Measurements from ENCODE around the gene TMEM208. TPM values are rescaled to one million over a fixed set of nuclear protein-coding genes. Genes with fewer than 3 reads are reported as not detected.

The TMEM208 gene
- total RNA-seq, 1 experiment from 2014 or later, result 54.8 TPM

DNA sequence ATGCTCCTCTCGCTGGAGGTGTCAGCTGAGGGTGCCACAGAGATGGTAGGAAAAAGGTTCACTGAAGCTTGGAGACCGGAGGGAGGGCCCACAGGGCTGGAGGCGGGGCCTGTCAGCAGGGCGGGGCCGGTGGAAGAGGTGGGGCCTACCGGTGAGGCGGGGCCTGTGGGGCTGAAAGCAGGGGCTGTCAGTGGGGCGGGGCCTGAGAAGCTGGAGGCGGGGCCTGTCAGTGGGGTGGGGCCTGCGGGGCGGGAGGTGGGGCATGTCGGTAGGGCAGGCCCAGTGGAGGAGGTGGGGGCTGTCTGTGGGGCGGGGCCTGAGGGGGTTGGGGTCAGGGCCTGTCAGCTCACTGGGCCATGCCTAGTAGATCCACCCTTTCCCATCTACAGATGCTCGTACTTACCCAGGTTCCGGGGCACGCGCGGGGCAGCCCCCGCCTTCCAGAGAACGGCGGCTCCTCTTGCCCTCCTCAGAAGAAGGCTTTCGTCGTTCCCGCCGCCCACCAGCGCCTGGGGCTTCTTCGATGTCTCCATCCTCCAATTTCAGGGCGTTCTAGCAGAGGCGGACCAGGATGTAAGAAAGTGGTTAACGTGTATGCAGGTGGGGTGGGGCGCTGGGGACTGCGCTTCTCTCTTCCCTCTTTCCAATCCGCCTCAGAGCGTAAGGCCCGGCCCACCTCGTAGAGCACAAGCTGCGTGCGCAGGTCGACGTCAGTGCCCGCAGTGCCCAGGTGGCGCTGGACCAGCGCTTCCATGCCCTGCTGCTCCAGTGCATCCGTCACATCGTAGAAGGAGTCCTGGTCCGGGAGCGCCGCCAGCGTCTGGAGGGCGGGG lies 9.8 kb downstream of the TMEM208 start:
- DNase-seq (ENCODE audit: low read depth), result peak; percentile 70

DNA sequence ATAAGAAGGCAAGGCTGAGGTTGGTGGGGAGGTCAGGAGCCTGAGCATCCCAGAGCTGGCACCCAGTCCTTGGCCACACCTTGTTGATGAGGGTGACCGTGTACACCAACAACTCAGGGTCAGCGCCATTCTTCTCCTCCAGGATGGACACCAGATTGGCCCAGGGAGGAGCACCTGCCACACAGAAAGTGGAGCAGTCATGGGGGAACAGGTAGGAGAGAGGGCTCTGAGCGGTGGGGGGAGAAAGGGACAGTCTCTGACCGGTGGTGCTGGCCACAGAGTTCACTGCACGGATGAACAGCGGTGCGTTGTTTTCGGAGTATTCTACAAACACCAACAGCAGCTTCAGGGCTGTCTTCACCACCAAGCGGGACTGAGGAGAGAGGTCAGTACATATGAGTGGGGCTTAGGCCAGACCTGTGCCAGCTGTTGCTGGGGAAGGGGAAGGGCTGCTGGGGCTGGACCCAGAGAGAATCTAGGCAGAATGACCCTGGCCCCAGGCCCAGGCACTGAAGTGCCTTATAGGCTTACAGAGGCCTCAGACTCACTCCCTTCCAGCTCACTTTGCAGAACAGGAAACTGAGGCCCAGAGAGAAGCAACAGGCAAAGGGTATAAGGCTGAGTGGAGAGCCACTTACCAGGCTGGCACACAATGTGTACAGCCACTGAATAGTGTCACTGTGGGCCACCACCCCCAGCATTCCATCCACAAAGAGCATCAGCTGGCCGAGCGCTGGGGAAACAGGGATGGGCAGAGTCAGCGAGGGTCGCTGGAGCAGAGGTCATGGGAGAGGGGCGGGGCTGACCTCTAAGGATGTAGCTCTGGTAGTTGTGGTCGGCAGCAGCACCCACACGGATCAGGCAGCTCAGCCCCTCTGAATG lies 10.7 kb downstream of the TMEM208 start:
- no peak for DNase-seq (ENCODE audit: low read depth)

DNA sequence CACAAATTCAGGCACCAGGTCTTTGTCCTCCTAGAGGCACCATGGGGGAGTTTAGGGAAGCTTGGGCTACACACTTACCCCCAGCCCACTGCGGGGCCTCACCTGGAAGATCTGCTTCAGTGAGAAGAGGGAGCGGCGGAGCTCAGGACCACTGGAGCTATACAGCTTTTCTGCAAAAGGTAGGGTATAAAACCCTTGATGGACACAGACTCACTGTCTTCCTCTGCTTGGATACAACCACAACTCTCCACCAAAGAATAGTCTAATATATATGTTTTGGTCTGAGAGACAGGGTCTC lies 11.3 kb downstream of the TMEM208 start:
- no peak for DNase-seq (ENCODE audit: low read depth)

DNA sequence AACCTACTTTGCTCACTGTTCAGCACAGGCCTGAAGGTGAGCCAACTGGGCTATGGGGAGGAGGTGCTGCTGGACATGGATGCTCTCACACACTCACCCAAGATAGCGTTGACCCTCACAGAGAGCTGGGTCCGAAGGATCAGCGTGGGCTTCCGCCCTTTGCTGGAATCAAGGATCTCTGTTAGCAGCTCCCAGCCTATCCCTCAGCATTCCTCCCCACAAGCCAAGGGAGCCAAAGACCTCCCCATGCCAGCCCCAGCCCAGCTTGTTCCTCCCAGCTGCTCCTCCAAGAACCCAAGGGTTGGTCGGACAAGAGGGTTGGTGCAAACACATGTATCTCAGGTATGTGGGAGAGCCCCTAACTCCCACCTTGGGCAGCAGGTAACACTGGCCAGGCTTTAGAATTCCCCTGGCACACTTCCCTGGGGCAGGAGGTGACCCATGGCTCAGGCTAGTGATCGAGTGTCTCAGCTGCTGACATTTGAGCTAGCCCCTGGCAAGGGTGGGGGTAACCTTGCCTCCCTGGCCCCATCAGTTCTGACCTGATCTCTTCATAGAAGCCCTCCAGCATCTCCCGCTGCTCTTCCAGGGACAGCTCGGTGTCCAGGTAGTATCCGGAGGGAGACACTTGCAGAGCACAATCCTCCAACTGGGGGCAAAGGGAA lies 12.0 kb downstream of the TMEM208 start:
- DNase-seq (ENCODE audit: low read depth), result no peak

DNA sequence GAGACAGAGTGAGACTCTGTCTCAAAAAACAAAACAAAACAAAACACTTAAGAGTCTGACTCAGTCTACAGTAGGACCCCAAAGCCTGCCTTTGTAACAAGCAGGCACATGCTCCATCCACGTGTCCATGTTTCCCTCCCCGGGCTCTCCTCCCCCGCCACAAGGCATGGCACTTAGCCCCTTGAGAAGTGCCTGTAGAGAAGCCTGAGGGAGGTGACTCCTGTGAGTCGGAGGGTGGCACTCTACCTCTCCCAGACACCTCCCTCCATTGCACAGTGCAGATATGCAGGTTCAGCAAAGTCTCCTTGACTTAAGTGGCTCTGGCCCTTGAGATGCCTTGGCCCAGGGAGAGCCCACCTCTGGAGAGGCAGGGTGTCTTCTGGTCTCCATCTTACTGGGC lies 13.6 kb downstream of the TMEM208 start:
- peak; percentile 51 for DNase-seq (ENCODE audit: low read depth)

DNA sequence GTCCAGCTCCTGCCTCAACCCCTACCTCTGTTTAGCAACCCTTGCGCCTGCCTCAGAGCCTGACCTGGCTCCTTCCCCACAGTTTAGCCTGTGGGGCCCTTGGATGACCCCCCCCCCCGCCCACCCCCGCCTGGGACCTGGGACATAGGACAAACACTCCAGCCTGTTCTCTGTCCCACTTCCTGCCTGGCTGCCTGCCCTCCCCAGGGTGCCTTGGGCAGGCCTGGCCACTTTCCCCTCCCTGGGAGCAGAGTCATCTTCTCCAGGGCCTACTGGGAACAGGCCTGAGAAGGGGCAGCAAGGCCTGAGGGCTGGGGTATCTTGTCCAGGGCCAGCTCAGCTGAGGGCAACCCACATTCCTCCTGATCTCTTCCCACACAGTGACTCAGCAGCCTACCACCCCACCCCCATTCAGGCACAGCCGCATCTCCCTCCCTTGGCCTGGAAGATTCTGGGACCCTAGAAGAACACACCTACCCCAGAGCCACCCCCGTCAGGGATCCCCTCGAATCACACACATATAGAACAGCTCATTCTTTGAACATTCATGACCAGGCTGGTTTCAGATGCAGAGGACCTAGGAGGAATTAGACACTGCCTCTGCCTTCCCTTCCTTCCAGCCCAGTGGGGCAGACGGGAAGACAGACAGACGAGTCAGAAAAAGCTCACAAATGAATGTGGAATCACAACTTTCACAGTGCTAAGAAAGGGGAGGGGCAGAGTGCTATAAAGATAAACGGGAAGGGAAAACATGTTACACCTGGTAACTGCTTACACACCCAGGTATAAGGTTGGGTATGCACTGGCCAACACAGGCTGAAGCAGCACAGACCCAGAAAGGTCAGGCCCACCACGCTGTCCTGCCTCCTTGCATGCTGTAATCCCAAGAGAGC lies 14.3 kb downstream of the TMEM208 start:
- peak; percentile 85 for DNase-seq (ENCODE audit: low read depth)

DNA sequence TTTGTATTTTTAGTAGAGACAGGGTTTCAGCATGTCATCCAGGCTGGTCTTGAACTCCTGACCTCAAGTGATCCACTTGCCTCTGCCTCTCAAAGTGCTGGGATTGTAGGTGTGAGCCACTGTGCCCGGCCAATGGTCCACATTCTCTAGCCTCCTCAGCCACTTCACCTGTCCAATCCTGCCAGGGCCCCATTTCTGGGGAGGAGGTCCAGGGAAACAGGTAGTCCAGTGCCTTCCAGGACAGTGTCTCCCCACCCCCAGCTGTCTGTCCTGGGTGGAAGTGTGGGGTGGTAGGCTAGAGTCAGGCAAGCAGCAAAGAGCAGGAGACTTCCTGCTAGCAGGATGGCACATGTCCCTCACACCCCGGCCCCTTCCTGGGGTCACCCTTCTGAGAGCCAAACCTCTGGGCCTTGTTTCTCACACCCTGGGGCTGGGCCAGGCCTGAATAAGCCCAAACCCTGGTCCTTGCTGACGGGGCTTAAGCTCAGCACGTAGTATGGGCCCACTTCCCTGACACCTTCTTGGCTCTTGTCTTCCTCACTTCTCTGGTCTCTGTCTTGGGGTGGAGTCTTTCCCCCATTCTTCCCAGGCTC lies 15.3 kb downstream of the TMEM208 start:
- DNase-seq (ENCODE audit: low read depth), result no peak

DNA sequence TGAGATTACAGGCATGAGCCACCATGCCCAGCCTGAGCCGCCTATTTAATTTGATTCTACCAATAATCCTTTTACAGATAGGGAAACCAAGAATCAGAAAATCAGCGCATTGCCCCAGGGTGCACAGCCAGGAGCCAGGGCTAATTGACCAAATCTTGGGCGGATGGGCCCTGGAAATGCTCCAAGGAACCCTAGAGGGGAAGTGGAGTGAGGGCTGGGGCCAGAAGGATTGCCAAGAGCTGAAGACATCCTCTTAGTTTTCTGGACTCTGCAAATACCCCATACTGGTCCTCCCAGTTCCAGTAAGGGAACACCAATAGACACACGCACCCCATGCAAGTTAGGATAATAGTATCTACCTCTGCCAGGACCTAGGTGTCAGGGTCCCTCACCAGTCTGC lies 16.6 kb downstream of the TMEM208 start:
- no peak for DNase-seq (ENCODE audit: low read depth)

DNA sequence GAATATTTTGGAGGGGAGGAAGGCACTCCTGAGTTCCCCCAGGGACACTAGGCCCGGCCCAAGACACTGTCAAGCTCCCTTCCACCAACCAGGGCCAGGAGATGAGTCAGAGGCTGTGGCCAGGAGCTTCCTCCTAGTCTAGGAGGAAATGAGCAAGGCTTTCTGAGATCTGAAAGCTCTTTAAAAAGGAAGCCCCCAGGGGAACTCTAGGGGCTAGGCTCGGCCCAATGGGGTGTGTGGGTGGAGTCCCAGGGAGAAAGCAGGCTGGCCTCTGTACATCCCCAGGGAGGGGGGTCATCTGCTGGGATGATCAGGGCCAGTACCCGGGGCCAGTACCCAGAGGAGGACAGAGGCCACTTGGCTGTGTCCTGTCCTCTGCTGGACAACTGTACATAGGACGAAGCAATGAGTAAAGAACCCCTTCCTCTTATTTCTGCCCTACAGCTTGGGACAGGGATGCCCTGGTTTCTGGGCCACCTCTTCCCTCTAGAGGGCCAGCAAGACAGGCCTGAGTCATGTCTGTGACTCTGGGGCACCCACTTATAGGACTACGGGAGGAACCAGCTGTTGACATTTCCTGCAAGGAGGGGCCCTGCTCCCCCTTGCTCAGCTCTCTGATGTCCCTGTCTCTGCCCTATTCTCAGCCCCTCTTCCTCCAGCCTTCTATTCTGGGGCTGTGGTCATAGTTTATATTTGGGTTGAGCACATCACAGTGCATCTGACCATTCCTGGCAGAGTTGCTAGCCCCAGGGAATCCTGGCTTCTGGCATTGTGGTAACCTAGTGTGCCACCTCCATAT lies 17.7 kb downstream of the TMEM208 start:
- DNase-seq (ENCODE audit: low read depth), result peak; percentile 90

DNA sequence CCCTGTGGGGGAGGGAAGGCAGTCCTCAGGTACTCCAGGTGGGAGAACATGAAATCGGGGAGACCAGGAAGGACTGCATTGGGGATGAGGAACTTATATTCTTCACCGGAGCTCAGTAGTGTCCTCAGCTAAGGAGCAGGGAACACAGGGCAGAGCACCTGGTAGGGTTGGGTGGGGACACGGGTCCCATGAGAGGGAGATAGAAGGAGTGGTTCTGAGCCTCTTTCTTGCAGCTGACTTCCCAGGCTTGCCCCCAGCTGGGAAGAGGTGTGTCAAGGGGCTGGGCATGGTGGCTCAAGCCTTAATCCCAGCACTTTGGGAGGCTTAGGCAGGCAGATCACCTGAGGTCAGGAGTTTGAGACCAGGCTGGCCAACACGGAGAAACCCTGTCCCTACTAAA lies 18.3 kb downstream of the TMEM208 start:
- no peak for DNase-seq (ENCODE audit: low read depth)

DNA sequence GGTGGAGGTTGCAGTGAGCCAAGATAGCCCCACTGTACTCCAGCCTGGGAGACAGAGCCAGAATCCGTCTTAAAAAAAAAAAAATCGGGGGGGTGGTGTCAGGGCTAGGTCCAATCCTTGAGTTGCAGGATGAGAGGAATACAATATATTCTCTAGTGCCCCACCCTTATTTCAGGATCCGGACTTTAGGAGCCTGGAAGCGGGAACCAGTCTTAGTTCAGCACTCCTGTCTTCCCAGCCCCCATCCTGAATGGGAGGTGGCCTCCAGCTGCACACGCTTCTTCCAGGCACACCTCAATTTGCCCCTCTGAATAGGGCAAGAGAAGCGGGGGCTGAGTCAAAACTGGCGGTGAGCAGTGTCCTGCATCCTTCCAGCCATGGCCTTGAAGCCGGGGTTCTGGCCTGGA lies 18.7 kb downstream of the TMEM208 start:
- no peak for DNase-seq (ENCODE audit: low read depth)

DNA sequence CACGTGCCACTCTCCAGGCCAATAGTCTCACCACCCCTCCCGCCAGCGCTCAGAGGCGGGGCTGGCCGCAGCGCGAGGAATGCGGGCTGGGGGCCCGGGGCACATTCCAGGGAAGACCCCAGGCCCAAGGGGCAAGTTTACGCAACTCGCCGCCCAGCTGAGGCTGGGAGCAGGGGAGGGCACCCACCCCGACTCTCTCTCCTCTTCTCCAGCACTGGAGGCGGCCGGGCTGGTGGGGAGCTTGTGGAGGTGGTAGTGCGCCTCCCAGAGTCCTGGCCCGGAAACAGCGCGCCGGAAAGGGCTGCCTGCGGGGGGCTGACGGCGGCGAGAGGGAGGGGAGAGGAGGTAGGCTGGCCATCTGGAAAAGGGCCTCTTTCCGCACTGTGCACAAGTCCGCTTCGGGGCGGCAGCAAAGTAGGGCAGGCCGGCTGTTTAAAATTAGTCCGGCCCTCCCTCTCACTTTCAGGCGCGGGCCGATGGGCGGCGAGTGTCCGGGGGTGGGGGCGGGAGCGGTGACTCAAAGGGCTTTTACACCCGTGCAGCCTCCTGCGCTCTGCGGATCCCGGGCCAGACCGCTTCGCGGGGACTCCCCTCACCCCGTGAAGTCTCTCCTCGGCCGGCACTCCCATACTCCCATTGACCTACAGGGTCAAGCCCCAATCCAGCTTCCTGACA lies 19.3 kb downstream of the TMEM208 start:
- DNase-seq (ENCODE audit: low read depth), result peak; percentile 87

DNA sequence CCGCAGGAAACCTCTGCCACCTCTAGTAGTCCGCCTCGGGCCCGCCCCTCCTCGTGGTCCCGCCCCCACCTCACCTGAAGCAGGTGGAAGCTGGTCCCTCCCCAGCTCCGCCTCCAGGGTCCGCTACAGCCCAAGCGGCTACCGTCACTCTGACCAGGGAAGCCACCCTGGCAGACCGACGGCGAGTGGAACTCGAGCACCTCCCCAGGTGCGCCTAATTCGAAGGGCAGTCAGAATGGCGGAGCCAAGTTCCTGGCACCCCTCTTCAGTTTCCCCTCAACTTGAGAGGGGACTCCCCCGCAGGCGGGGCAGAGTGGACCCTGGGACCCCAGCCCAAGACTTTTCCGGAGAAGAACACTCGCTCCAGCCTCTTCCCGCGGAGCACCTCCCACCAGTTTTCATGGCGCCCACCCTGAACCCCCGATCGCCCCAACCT lies 19.8 kb downstream of the TMEM208 start:
- no peak for DNase-seq (ENCODE audit: low read depth)

DNA sequence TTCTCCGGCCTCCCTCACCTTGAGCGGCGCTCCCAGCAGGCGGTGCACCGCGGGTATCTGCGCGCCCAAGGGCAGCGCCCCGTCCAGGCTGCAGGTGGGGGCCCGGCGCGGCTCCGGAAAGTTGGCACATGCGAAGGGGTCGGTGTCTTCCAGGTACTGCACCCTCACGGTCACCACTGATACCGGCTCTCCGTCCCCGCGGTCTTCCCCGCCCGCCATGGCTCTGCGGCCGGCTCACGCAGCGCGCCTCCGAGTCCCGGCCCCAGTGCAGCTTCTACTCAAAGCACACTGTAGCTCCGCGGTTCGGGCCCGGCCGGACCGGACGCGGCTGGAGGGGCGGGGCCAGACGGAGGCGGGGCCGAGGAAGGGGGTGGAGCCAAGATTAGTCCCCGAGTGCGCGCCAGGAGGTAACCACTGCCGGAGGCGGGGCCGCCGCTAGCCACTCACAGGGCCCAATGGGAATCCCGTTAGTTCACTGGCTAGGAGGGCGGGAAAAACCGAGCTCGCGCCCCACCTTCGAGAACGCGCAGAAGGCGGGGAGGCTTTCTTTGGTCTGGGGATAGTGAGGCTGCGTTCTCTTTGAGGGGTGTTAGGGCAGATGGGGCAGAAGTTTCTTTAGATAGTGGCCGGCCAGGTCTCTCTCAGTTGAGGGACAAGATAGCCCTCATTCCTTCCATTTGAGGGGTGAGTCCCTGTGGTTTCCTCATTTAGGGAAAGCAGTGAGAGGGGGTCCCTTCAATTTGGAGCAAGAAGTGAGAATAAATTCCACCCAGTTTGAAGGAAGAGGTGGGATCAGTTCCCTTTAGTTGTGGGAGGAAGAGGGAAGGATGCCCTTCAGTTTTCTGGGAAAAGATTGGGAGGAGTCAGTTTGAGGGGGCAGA lies 20.5 kb downstream of the TMEM208 start, which contains the start of gene FHOD1:
Gene FHOD1 (minus strand): TSS at position 290 of the 881 bp plus-strand sequence. CDS start 71 bp downstream, at position 219.
- DNase-seq (ENCODE audit: low read depth), result peak; percentile 97

DNA sequence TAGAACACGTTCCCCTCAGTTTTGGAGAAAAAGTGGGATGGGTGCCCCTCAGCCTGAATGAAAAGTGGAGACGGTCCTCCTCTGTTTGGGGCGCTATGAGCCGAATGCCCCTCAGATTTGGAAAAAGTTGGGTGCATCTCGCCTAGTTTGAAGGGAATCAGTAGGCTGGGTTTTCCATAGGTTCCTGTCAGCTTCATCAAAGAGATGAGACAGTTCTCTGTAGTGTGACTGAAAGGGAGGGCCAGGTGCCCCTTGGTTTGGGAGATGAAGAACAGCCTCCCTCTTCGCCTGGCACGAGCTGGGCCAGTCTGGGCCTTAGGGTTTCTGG lies 21.1 kb downstream of the TMEM208 start:
- DNase-seq (ENCODE audit: low read depth), result no peak

DNA sequence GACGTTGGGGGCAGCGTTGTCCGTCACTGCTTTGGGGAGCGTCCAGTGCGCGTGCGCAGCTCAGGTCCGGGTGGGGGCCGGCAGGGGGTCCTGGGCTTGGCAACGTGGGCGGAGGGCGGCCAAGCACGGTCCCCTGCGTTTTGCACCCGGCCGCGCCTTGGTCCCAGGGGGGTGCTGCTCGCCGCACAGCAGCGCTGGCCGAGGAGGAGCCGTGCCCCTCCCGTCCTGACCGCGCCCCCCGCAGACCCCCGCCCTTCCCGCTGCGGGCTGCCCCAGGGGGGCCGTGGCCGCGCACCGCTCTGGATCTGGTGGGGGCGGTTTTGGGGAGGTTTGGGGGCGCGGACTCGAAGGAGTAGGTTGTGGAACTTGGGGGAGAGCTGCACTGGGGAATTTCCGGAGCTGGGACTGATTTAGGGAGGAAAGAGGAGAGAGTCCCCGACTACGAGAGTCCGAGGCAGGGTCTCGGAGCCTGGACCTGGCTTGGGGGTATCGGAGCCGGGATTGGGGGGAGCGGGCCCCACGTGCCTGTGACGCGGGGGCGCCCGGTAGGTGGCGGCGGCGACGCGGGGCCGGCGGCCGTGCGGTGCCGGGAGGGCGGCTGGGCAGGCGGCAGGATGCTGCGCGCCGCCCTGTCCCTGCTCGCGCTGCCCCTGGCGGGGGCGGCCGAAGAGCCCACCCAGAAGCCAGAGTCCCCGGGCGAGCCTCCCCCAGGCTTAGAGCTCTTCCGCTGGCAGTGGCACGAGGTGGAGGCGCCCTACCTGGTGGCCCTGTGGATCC lies 21.7 kb downstream of the TMEM208 start, which contains the start of gene SLC9A5:
Gene SLC9A5 (plus strand): TSS at position 579 of the 777 bp plus-strand sequence. CDS start 36 bp downstream, at position 615.
- DNase-seq (ENCODE audit: low read depth), result peak; percentile 54

DNA sequence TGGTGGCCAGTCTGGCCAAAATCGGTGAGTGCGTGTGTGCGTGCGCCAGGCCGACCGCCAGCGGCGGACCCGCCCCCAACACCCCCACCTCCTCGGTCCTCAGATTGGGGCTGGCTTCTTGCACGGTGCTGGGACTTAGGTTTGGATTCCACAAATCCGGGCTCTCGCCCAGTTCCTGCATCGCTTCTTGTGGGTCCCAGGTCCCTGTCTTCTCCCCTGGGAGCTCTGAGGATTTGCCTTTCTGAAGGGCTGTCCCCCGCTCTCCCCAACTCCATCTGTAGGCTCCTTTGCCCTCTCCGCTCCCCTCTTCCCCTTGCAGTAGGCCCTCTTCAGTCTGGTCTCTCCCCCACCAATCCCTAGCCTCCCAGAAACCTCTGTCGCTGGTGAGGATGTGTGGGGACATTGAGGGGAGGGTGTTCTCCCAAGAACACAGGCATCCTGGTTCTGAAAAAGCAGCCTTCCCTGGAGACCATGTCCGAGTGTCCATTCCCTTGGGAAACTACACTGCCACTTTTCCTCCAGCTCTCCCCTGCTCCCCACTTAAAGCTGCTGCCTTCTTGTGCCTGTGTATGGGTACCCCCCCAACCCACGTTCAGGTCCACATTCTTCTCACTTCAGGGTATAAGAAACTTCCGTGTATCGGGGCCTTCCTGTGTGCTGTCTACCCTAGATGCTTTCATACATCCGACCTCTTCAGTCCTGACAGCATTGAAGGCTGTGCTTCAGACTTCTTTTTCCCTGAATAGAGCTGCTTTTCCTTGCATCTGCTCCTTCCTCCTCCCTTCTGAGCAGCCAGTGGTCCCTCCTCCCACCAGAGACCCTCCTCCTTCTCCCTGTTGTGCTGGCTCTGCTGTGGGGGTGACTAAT lies 22.5 kb downstream of the TMEM208 start:
- no peak for DNase-seq (ENCODE audit: low read depth)
